ENCODE measurements around the gene F12. TPM values are rescaled to one million over a fixed set of nuclear protein-coding genes. Genes with fewer than 3 reads are reported as not detected.
A peak's percentile ranks its signal among the peaks of the same experiment; 100 is the strongest.
"Not testable (repeated sequence)": the region's sequence is repeated elsewhere in the genome, so short reads cannot be mapped to it uniquely, and the experiment has no call there.

The F12 gene
- total RNA-seq, 1 donor from 2014 or later, result 0.51 TPM

DNA sequence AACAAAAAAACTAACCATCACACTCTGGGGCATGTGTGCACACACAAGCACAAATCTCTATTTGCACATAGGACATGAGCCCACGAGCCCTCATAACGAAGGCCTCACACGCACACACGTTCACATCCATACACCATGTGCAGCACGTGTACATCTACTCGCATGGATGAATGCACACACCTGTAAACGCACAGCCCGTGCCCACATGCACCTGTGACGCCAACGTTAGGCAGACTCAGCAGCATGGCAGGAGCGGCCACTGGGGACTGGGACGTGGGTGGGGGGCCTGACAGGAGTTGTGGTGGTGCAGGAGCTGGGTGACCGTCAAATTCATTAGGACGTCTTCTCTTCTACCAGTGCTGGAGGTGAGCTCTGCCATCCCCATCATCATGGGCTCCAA, 22.0 kb downstream of the F12 start:
- DNase-seq, result no peak

DNA sequence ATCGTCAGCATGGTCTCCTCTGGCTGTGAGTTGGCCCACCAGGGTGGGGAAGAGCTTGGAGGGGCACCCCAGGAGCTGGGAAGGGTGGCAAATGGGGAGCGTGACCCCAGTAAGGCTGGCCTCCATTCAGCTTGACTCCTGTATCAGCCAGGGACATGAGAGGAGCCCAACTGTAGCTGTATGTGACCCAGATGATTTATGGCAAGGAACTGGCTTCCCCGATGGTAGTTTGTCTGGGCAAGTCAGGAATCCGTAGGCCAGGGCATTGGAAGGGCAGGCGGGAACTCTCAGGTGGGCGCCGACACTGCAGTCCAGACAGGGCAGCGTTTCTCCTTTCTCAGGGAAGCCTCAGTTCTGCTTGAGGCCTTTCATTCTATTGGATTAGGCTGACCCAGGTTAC, 22.8 kb downstream of the F12 start:
- DNase-seq, result no peak

DNA sequence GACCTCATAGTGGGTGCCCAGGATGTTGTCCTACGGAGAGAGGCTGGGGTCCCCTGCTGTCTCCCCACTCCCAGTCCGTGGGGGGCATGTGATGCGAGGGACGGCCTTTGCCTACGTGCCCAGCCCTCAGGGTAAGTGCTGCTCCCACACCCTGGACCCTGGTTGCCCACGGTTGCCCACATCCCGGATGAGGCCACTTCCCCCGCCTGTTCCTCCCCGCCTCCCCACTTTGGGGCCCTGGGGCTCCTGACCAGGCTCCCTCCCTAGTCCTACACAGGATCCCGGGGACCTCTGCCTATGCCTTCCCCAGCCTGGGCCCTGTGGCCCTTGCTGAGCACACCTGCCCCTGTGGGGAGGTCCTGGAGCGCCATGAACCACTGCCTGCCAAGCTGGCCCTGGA, 23.6 kb downstream of the F12 start:
- DNase-seq, result no peak

DNA sequence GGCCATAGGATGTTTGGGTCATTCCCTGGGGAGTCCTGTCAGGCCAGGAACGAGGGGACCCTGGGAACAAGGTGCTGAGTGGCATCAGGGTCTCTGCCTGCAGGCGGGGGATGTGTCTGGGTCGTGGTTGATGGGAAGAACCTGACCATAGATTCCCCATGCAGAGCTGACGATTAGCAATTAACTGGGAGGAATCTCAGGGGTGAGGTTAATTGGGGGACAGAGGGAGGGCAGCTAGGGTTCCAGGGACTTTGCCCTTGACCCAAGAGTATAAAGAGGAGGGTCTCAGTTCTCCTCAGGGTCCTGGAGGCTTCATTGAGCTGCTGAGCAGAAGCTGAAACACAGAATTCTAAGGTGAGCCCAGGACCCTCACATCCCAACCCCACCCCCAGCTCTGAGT, 25.2 kb downstream of the F12 start, which contains the start of gene SLC34A1:
SLC34A1 (plus strand) TSS at position 301 of the 400 bp plus-strand sequence. CDS start 1,308 bp downstream, outside the sequence.
- no peak for DNase-seq

DNA sequence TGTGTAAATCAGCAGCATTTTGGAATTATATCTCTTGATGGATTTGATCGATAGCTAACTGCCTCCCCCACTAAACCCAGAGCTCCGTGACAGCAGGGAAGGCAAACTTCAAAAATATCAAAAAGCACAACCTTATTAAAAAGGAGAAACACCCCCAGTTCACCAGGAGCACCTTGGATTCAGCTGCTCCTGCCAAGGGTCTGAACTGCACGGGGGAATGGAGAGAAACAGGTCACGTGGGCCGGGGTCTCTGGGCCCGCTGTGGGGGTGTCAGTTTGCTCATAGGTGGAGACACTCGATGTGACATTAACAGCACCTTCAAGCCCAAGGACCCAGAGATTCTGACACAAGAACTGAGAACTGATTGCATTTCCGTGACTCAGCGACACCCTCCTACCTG, 26.2 kb downstream of the F12 start:
- no peak for DNase-seq

DNA sequence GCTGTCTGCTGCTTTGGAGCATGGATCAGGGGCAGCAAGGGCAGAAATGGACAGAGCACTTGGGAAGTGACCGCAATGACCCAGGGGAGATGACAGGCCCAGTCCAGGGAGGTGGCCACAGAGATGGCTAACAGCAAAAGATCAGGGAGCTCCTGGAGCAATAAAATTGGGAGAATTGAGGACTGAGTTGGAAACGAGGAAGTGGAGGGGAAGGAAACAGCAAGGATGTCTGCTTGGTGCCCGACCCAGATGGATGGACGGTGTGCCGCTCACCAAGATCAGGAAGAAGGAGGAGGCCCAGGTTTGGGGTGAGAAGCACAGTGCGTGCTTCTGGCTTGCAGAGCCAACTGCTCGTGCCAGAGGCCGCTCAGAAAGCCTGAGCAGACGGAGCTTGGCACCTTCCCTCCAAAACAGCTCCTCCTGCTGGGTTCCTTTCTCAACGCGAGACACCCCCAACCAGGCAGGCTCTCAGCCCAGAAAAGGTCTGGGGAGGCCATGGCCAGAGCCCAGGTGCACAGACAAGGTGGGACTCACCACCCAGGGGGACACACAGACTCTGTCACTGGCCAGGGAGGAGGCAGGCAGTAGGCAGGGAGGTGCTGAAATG, 26.8 kb downstream of the F12 start:
- peak; percentile 62 for DNase-seq

DNA sequence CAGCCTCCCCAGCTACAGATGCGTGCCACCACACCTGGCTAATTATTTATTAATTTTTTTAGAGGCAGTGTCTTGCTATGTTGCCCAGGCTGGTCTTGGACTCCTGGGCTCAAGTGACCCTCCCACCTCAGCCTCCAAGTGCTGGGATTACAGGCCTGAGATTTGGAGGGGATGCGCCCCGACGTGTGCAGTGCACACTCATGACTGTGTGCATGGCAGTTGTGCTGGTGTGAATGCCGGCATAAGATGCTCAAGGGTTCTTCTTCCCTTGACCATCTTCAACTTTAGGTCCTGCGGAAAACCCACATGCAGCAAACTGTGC, 28.6 kb downstream of the F12 start:
- no peak for DNase-seq

DNA sequence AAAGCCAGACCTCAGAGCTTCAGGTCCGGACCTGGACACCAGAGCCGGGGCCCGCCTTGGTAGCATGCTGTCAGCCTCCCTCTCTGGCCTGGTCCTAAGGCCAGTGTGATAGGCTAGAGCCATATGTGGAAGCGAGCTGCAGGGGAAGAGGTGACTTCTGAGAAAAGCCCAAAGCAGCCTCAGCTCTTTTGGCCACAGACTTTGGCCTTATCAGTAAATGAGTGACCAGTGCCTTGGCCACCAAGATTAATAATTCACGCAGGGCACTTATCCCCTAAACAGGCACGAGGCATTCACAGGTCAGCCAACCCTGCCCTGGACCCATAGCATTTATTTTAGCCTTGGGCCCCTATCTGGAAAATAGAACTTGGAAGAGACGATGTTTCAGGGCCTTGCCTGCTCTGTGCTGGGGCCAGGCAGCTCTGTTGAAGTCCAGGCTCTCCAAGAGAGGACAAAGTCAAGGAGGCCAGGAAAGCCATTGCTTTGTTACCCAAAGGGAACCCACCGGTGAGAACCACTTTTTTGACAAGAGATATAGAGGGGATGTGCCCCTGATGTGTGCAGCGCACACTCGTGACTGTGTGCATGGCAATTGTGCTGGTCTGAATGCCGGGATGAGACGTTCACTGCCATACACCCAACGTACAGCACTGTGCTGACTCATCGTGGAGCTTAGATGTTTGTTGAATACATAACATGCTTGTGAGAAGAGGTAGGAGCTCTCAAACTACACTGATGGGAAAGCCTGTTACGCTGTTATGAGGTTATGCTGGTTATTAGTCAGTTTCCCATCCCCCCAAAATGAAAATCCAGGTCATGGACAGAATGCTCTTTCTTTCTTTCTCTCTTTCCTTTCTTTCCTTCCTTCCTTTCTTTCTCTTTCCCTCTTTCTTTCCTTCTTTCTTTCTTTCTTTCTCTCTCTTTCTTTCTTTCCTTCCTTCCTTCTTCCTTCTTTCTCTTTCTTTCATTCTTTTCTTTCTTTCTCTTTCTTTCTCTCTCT, 30.2 kb downstream of the F12 start:
- DNase-seq, result no peak

DNA sequence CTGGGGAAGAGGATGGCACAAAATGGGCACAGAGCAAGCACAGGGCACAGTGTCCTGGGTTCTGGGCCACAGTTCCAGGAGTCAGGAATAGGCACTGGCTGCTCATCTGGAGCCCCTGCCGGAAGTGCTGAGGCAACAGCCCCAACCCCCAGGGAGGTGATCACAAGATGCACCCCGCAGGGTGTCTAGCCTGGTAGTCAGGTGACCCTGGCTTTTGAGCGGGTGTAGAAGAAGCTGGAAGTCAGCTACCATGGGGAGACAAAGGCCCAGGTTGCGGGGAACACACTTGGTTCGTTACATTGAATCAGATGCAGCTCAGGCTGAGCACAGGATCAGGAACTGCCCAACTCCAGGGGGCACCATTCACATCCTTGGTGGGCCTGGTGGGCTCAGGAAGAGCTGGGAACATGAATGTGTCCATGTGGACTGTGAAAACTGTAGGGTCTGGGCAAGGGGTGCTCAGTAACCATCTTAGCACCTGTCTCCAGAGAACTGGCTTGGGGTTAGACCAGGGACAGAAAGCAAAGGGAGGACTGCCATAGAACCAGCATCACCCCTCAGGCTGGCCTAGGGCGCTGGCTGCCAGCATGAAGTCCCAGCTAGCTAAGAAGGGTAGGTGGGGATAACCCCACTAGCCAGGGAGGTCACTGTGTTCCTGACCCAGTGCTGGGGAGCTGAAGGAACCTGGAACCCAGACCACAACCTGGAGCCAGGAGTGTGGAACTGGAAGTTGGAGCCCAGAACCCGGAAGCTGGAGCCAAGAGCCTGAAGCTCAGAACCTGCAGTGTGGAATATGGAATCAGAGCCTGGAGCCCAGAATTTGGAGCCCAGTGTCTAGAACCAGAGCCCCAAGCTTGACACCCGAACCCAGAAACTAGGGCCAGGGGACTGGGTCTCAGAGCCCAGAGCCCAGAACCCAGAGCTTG, 31.2 kb downstream of the F12 start:
- DNase-seq, result no peak

DNA sequence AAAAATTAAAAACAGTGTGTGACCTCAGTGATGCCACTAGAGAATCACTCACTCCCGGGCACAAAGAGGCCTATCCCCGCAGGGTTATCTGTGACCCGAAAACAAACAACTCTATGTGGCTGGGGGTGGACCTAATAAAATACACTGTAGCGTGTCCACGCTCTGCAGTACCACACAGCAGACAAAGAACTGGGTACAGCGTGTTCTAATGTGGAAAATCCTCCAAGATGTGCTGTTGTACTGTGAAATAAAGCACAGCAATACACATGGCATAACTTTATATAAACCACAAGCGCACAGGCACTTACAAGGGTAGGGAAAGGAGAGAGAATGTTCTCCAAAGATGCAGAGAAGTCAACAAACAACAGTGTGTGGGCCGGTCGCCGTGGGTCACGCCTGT, 33.3 kb downstream of the F12 start:
- no peak for DNase-seq

DNA sequence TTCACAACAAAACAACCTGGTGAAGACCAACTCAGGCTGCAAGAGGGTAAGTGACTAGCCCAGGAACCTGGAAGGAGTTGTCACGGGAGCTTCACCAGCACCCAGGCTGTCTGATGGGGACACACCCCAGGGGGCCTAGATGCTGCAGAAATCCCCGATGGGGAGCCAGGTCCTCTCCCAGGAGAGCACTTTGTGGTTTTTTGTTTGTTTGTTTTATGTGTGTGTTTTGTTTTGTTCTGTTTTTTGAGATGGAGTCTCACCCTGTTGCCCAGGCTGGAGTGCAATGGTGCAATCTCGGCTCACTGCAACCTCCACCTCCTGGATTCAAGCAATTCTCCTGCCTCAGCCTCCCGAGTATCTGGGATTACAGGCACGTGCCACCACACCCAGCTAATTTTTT, 33.8 kb downstream of the F12 start:
- DNase-seq, result not testable (repeated sequence)

DNA sequence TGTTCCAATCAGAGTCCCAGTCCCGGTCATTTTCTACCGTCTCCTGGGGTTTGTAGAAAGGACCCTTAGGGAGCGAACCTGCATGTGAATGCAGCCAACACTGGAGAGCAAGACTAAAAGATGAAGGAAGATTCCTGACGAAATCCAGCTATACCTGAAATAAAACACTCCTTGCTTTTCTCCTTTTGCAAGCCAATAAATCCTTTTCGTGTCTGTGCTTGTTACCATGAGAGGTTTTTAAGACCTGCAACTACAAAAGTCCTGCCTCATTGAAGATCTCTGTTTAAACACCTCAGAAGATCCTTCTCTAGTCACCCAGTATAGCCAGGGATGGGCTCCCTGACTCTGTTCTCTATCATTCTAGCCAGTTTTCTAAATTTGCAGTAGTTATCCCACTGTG, 35.2 kb downstream of the F12 start:
- peak; percentile 56 for DNase-seq

DNA sequence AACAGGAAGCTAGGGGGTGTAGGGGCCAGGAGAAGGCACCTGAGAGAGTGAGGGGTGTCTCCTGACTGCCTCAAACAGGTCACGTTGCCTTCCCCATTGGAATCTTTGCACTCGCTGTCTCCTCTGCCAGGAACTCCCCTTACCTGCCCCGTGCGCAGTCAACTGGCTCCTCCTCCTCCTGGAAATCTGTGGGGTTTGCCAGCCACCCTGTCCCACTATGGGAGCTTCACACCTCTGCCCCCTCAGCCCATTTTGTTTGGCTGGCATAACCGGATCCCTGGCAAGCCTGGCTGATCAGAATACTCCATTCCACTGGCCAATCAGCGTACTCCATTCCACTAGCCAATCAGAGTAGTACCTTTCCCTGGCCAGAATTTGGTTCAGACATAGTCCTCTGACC, 35.6 kb downstream of the F12 start:
- no peak for DNase-seq

DNA sequence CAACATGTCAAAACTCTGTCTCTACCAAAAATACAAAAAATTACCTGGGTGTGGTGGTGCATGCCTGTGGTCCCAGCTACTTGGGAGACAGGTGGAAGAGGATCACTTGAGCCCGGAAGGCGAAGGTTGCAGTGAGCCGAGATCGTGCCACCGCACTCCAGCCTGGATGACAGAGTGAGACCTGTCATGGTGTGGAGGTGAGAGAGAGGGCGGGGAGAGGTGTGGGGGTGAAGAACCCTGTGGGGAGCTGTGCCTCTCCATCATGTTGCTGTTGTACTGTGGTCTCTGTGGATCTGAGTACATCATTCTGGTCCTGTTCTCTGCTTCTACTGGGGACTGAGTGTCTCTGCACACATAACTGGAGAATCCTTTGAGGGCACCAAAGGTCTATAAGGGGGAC, 36.5 kb downstream of the F12 start:
- no peak for DNase-seq

DNA sequence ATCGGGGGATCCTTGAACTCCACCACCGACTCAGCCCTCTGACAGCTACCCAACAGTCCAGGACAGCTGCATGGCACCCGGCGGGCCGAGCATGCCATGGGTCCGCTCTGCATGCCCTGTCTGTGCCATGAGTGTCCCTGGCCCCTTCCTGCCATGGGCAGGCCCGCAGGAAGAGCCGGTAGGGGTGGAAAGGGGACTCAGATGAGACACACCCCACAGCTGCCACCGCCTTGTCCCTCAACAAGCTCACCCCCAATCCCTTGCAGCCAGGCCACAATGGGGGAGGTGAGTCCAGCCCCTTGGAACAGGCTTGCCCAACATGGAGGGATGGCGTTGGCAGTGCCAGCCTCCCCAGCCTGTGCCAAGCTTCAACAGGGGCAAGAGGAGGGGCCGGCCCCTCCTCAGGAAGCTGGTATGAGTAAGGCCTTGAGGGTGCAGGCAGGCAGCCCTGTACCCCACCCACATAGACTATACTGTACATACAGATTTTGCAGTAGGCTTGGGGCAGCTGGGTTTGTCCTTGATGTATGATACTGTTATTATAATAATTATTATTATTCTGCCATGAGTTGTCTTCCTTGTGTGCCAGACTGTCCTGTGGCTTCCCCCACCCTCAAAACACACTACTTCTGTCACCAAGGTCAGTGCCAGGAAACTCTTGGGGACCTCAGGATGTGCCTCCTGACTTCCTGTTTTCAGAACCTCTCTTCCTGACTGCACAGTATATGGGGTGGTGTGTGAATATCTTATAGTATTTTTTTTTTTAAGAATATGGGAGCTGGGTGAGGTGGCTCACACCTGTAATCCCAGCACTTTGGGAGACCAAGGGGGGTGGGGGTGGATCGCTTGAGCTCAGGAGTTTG, 37.1 kb downstream of the F12 start:
- DNase-seq, result peak; percentile 29

DNA sequence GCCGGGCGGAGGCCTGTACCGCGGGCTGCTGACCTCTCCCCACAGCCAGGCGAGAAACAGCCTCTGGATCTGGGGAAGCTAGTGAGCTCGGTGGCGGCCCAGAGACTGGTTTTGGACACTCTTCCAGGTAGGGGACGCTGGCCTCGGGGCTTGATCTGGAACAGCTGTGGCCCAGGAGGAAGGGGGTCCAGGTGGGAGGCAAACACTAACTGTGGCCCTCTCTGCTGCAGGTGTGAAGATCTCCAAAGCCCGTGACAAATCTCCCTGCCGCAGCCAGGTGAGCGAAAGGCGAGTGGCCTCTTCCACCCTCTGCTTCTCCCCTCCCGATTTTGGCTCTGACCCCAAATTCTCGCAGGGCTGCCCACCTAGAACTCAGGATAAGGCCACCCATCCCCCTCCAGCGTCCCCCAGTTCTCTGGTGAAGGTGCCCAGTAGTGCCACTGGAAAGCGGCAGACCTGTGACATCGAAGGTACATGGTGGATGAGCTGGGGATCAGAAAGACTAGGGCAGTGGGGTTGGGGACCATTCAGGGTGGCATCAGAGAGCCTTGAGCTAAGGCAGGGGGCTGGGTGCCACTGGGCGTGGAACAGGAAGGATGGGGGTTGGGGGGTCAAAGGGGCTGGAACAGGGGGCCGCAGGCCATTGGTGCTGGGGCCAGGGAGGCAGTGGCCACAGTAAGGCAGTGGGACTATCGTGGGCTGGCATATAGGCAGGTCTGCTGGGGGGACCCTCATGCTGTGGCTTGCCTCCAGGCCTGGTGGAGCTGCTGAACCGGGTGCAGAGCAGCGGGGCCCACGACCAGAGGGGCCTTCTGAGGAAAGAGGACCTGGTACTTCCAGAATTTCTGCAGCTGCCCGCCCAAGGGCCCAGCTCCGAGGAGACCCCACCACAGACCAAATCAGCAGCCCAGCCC, 38.0 kb downstream of the F12 start:
- no peak for DNase-seq

DNA sequence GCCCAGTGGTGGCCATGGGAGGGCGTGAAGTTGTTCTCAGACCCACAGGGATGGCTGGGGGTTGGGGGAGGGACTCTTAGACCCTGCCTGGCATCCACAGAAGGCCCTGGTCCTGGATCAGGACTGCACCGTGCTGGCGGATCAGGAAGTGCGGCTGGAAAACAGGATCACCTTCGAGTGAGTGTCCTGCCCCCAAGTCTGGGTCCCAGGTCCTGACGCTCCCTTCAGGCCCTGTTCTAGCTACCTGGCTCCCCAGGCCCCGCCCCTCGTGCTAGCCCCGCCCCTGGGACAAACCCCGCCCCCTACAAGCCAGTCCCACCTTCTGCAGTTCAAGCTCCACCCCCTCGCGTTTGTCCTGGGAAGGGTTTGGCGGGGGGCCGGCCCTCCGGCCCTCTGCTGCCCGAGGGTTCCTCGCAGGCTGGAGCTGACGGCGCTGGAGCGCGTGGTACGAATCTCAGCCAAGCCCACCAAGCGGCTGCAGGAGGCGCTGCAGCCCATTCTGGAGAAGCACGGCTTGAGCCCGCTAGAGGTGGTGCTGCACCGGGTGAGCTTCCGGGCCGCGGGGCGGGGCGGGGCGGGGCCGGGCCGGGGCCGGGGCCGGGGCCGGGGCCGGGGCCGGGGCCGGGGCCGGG, 38.8 kb downstream of the F12 start:
- DNase-seq, result peak; percentile 83

DNA sequence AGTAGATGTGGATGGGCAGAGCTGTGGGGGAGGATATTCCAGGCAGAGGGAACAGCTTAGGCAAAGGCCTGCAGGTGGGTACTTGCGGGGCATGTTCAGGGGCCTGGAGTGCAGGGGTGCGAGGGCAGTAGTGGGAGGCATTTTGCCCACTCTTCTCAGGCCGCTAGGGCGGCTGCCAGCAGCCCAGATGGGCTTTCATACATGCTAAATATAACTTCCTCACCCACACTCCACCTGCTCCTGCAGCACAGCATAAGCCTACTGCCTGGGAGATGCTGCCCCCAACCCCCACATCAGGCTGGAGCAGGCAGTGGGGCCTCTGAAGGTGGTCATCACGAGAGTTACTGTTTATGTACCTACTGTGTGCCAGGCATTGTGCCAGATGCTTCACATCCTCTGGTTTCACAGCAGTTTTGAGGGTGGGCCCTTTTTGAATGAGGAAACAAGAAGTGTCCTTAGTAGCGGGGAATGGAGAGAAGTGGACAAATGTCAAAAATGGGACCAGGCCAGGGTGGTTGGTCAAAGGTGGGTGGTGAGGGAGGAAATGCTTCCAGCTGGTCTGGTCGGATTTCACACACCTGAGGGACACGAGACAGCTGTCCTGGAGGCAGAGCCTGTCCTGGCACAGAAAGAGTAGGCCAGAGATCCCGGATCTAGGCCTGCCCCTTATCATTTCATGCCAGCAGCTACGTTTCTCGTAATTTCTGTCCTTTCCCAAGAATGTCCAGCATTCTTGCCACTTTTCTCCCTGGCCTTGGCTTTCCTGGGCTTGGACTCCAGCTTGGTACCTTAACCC, 39.5 kb downstream of the F12 start:
- peak; percentile 57 for DNase-seq
